MM.1S (cell line): ENCODE data around the gene C16orf87.

ENCODE experiments used
- DNase-seq: peaks from one replicate; pipeline ENCODE4 v3.0.0-alpha.2; 2015
- H2AFZ ChIP-seq: fragments of 300-600 bp; sonication (generic); 2 replicates; pipeline ENCODE4 v1.6.0; 2016; ENCODE audit warnings: antibody characterized with exemption, low read length
- H3F3A ChIP-seq: fragments of 300-600 bp; sonication (generic); 2 replicates; pipeline ENCODE4 v1.6.1; 2016; ENCODE audit warnings: mild to moderate bottlenecking, antibody characterized with exemption, low read length, moderate library complexity, mixed read lengths; ENCODE audit not compliant: insufficient read depth
- H3K27ac ChIP-seq: fragments of 300-600 bp; sonication (generic); 2 replicates; pipeline ENCODE4 v1.5.1; 2016; ENCODE audit warnings: mild to moderate bottlenecking, low read length
- H3K27me3 ChIP-seq: fragments of 300-600 bp; sonication (generic); replicated peaks from 2 replicates; pipeline ENCODE4 v1.6.0; 2016; ENCODE audit warnings: low read length; ENCODE audit not compliant: insufficient read depth
- H3K36me3 ChIP-seq: fragments of 300-600 bp; sonication (generic); replicated peaks from 2 replicates; pipeline ENCODE4 v1.6.1; 2016; ENCODE audit warnings: mild to moderate bottlenecking, low read length, mixed read lengths; ENCODE audit not compliant: insufficient read depth
- H3K4me1 ChIP-seq: fragments of 300-600 bp; sonication (generic); 2 replicates; pipeline ENCODE4 v1.6.1; 2016; ENCODE audit warnings: low read length, mixed read lengths
- H3K4me2 ChIP-seq: fragments of 300-600 bp; sonication (generic); 2 replicates; pipeline ENCODE4 v1.6.0; 2016; ENCODE audit warnings: low read depth, low read length
- H3K4me3 ChIP-seq: fragments of 300-600 bp; sonication (generic); 2 replicates; pipeline ENCODE4 v1.5.1; 2016; ENCODE audit warnings: low read length, mixed read lengths
- H3K79me2 ChIP-seq: fragments of 300-600 bp; sonication (generic); 2 replicates; pipeline ENCODE4 v1.6.1; 2016; ENCODE audit warnings: mixed run types, low read length, mixed read lengths
- H3K9ac ChIP-seq: fragments of 300-600 bp; sonication (generic); 2 replicates; pipeline ENCODE4 v1.6.1; 2016; ENCODE audit warnings: low read length, mixed read lengths
- H3K9me2 ChIP-seq: fragments of 300-600 bp; sonication (generic); replicated peaks from 2 replicates; pipeline ENCODE4 v1.6.1; 2016; ENCODE audit warnings: mild to moderate bottlenecking, low read length, mixed read lengths; ENCODE audit not compliant: insufficient read depth
- H3K9me3 ChIP-seq: fragments of 300-600 bp; sonication (generic); replicated peaks from 2 replicates; pipeline ENCODE4 v1.6.1; 2016; ENCODE audit warnings: mild to moderate bottlenecking, low read length, mixed read lengths; ENCODE audit not compliant: insufficient read depth
- H4K20me1 ChIP-seq: fragments of 300-600 bp; sonication (generic); 2 replicates; pipeline ENCODE4 v1.6.1; 2016; ENCODE audit warnings: mild to moderate bottlenecking, low read length, moderate library complexity, mixed read lengths; ENCODE audit not compliant: insufficient read depth
- EZH2 ChIP-seq: fragments of 300-600 bp; sonication (generic); optimal IDR thresholded peaks from 2 replicates; pipeline ENCODE3; 2017; ENCODE audit warnings: low read depth, mild to moderate bottlenecking, antibody characterized with exemption, low read length, mixed read lengths
- EZH2phosphoT487 ChIP-seq: fragments of 300-600 bp; sonication (generic); IDR thresholded peaks from 2 replicates; pipeline ENCODE4 v1.6.1; 2018; ENCODE audit warnings: antibody characterized with exemption, low read length
- TF ChIP-seq, protein P1 (sequence below): fragments of 300-600 bp; sonication (generic); IDR thresholded peaks from 2 replicates; pipeline ENCODE4 v1.5.1; 2016; ENCODE audit warnings: antibody characterized with exemption, low read length, mixed read lengths

The C16orf87 gene

DNA sequence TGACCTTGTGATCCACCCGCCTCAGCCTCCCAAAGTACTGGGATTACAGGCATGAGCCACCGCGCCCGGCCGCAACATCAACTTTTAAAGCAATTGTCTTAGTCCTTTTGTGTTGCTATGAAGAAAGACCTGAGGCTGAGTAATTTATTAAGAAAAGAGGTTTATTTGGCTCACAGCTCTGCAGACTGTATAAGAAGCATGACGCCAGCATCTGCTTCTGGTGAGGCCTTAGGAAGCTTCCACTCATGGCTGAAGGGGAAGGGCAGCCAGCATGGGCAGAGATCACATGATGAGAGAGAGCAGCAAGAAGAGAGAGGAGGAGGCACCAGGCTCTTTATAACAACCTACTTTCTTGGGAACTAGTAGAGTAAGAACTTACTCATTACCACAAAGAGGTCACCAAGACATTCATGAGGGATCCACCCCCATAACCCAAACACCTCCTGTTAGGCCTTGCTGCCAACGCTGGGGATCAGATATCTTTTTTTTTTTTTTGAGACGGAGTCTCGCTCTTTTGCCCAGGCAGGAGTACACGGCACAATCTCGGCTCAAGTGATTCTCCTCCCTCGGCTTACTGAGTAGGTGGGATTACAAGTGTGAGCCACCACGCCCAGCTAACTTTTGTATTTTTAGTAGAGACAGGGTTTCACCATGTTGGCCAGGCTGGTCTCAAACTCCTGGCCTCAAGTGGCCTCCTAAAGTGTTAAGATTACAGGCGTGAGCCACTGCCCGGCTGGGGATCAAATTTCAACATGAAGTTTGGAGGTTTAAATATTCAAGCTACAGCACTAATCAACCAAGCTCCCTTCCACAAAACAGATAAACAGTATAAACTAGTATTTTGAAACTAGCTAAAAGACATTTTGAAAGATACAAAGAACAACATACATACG, 31.8 kb upstream of the C16orf87 start:
- Histone ChIP-seq H3K27ac (no peak overlapping the region), H3K9ac (no peak overlapping the region), H3K79me2 (no peaks in the 10 kb centered on the region), H3K9me3 (no peaks in the 10 kb centered on the region), H3K9me2 (no peaks in the 10 kb centered on the region), H3K36me3 (no peaks in the 10 kb centered on the region), H2AFZ (no peak overlapping the region), H3K4me2 (no peak overlapping the region), H3F3A (peaks cover 8% of the 10 kb centered on the region; the same call in 1 of the 2 replicates), H3K4me3 (no peak overlapping the region), H3K4me1 (peaks cover 19% of the 10 kb centered on the region), H3K27me3 (no peaks in the 10 kb centered on the region), H4K20me1 (no peaks in the 10 kb centered on the region)
- no peak for DNase-seq
- TF ChIP-seq EZH2phosphoT487 (no peak), EZH2 (no peak)
- TF ChIP-seq, protein P1, sequence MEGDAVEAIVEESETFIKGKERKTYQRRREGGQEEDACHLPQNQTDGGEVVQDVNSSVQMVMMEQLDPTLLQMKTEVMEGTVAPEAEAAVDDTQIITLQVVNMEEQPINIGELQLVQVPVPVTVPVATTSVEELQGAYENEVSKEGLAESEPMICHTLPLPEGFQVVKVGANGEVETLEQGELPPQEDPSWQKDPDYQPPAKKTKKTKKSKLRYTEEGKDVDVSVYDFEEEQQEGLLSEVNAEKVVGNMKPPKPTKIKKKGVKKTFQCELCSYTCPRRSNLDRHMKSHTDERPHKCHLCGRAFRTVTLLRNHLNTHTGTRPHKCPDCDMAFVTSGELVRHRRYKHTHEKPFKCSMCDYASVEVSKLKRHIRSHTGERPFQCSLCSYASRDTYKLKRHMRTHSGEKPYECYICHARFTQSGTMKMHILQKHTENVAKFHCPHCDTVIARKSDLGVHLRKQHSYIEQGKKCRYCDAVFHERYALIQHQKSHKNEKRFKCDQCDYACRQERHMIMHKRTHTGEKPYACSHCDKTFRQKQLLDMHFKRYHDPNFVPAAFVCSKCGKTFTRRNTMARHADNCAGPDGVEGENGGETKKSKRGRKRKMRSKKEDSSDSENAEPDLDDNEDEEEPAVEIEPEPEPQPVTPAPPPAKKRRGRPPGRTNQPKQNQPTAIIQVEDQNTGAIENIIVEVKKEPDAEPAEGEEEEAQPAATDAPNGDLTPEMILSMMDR, result no peak

DNA sequence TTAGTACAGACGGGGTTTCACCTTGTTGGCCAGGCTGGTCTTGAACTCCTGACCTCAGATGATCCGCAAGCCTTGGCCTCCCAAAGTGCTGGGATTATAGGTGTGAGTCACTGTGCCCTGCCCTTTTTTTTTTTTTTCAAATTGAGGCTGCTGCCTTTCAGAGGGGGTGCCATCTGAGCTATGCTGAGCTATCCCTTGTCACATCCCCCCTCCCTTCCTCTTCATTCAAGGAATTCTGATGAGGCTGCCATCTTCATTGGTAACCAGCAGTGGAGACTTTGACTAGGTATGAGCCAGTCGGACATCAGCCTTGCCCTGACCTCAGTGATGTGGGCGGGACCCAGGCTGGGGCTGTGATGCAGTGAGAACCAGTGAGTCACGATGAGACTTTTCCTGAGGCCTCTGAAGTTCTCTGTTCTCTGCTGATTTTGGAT, 28.8 kb upstream of the C16orf87 start:
- H3K9me2 ChIP-seq, result no peaks in the 10 kb centered on the region
- no peaks in the 10 kb centered on the region for H3K9me3 ChIP-seq
- no peaks in the 10 kb centered on the region for H4K20me1 ChIP-seq
- H3K4me2 ChIP-seq, result no peak overlapping the region
- peaks cover 19% of the 10 kb centered on the region for H3K4me1 ChIP-seq
- no peaks in the 10 kb centered on the region for H3K27me3 ChIP-seq
- TF ChIP-seq EZH2phosphoT487 (no peak), EZH2 (no peak)
- TF ChIP-seq, protein P1, result no peak
- H2AFZ ChIP-seq, result 0 out of 2 replicates have a peak overlapping the region, but pooled peaks have one; percentile 53
- H3K27ac ChIP-seq, result no peak overlapping the region
- DNase-seq, result no peak
- no peak overlapping the region for H3K9ac ChIP-seq
- H3F3A ChIP-seq, result peaks cover 7% of the 10 kb centered on the region; the same call in 1 of the 2 replicates
- no peaks in the 10 kb centered on the region for H3K36me3 ChIP-seq
- no peak overlapping the region for H3K4me3 ChIP-seq
- no peaks in the 10 kb centered on the region for H3K79me2 ChIP-seq

DNA sequence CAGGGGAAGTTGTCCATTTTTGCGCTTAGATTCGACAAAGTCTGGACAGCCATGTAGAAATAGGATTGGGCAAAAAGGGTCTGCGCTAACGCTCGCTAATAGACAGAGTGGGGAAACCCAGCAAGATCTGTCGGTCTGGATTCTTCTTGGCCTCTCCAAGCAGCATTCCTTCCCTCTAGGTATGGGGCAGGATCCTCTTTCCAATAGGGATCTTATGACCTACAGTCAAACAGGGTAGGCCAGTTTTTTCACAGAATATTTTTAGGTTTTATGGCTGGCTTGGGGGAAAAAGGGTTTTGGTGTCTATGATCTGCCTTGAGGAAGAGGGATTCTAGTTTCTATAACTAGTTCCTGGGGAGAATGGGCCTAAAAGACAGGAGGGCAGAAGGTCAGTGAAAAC, 27.2 kb upstream of the C16orf87 start:
- TF ChIP-seq EZH2 (no peak), EZH2phosphoT487 (no peak)
- TF ChIP-seq, protein P1, result no peak
- H3K9me2 ChIP-seq, result no peaks in the 10 kb centered on the region
- no peak overlapping the region for H3K4me2 ChIP-seq
- no peaks in the 10 kb centered on the region for H4K20me1 ChIP-seq
- H3K36me3 ChIP-seq, result no peaks in the 10 kb centered on the region
- no peak for DNase-seq
- H3K79me2 ChIP-seq, result no peaks in the 10 kb centered on the region
- H2AFZ ChIP-seq, result no peak overlapping the region
- no peak overlapping the region for H3K9ac ChIP-seq
- no peaks in the 10 kb centered on the region for H3K9me3 ChIP-seq
- H3K4me3 ChIP-seq, result no peak overlapping the region
- peaks cover 8% of the 10 kb centered on the region; the same call in 1 of the 2 replicates for H3K4me1 ChIP-seq
- no peak overlapping the region for H3K27ac ChIP-seq
- H3F3A ChIP-seq, result no peaks in the 10 kb centered on the region
- no peaks in the 10 kb centered on the region for H3K27me3 ChIP-seq
